ENCODE measurements around the gene CEMIP.

The CEMIP gene

DNA sequence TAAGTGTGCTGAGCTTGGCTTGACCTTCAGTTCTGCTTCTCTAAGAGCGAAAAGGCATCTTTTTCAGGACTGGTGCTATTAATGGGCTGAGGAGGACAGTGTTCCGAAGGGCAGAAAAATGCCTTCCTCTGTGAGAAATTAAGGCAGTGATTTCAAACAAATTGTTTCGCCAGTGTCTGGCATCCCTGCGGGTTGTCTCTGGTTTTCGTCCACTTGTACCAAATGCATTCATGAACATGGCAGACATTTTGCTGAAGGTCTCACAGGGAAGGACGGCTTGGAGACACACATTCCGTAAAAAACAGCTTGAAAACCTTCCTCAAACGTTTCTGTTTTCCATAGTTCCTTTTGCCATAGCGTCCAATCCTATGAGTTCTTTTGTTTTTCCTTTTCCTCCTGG, 57.1 kb downstream of the CEMIP start:
- Mint-ChIP-seq H3K4me1 (ENCODE audit: low read depth) (no peaks in the 10 kb centered on the region), H3K27ac (no peak overlapping the region), H3K36me3 (ENCODE audit: low read depth) (no peaks in the 10 kb centered on the region), H3K27me3 (no peaks in the 10 kb centered on the region), H3K9me3 (no peaks in the 10 kb centered on the region), H3K4me3 (no peak overlapping the region)

DNA sequence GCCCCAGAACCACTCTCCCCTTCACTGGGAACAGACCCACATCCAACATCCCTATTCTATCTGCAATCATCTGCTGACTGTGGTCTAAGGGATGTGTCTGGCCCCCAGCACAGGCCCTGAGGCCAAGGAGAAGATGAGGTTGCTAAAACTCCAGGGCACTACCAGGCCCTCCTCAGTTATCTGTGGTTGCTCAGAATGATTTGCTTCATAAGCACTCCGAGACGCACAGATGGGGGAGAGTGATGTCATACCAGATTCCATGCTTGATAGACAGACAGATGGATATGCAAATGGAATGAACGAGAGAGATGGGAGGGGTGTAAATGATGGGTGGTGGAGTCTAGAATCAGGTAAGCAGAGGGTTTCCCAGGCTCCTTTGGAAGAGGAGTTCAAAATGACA, 57.8 kb downstream of the CEMIP start:
- no peaks in the 10 kb centered on the region for H3K36me3 Mint-ChIP-seq (ENCODE audit: low read depth)
- H3K4me3 Mint-ChIP-seq, result no peak overlapping the region
- no peaks in the 10 kb centered on the region for H3K9me3 Mint-ChIP-seq
- no peak overlapping the region for H3K27ac Mint-ChIP-seq
- no peaks in the 10 kb centered on the region for H3K4me1 Mint-ChIP-seq (ENCODE audit: low read depth)
- no peaks in the 10 kb centered on the region for H3K27me3 Mint-ChIP-seq

GRCh38 chr15:80838012-80838411, 58.8 kb downstream of the CEMIP start:
- Mint-ChIP-seq H3K27ac (no peak overlapping the region), H3K9me3 (no peaks in the 10 kb centered on the region), H3K4me3 (no peak overlapping the region), H3K36me3 (ENCODE audit: low read depth) (no peaks in the 10 kb centered on the region), H3K27me3 (no peaks in the 10 kb centered on the region), H3K4me1 (ENCODE audit: low read depth) (no peaks in the 10 kb centered on the region)

DNA sequence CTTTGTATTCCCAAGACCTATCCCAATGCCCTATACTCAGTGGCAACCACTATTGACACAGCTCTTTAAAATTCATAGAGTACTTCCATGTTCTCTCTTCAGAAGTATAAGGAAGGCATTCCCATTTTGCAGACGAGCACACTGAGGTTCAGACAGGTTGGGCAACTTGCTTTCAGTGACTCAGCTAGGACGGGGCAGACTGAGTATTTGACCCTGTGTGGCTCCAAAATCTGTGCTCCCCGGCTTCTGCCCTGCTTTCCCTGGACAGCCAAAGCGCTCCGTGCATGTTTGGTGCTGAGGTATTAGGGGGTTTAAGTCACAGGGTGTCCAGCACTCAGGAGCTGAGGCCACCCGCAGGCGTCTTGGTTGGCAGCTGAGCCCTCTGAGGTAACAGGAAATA, 59.5 kb downstream of the CEMIP start:
- no peaks in the 10 kb centered on the region for H3K27me3 Mint-ChIP-seq
- no peaks in the 10 kb centered on the region for H3K36me3 Mint-ChIP-seq (ENCODE audit: low read depth)
- no peak overlapping the region for H3K4me3 Mint-ChIP-seq
- H3K27ac Mint-ChIP-seq, result no peak overlapping the region
- no peaks in the 10 kb centered on the region for H3K4me1 Mint-ChIP-seq (ENCODE audit: low read depth)
- H3K9me3 Mint-ChIP-seq, result no peaks in the 10 kb centered on the region

DNA sequence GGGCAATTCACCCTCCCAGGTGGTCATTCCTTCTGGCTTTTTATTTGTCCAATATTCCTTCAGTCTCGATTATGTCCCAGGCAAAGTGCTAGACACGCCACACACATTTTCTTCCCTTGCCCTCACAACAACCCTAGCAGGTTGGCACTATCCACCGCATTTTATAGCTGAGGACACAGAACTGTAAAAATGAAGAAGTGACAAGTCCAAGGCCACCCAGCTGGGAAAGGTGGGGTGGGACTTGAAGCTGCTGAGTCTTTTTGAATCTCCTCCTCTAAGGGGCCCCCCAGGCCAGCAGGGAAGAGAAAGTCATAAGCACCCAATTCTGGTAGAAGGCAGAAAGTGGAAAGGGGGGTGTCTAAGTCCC, 60.6 kb downstream of the CEMIP start:
- no peaks in the 10 kb centered on the region for H3K27me3 Mint-ChIP-seq

DNA sequence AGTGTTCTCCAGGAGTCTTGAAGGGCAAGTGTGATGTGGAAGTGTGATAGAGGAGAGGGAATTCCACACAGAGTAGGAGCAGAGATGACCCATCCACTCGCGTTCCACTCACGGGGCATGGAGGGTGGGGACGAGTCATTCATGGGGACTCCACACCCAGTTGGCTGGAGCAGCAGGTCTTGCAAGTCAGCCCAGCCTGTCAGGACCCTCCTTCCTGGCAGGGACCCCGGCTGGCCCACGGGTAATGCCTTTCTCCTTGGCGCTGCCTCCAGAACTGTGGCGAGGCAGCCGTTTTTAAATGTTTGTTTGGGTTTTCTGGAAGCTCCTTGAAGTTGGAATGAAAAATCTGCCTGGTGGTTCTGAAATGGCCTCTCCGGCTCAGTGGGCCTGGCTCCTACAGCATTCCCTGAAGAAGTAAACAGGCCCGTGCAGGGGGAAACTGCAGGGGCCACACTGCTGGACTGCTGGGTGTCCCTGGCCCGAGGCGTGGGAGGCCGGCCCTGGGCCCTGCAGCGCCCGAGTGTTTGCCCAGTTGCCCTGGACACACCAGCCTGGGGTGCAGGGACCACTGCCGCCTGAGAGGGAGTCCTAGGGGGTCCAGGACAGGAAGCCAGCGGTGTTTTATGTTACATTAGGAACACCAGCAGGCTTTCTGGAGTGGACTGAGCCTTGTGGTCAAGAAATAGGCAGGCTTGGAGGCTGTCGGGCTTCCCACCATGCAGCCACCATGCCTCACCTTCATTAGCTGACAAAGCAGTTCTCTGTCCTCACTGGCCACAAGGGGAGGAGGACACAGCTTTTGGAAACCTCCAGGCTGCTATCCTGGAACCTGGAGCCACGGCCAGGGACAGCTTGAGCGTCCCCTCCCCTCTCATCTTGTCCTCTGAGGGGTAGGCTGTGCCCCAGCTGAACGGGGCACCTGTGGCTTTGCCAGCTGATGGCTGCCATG, 61.3 kb downstream of the CEMIP start:
- H3K27ac Mint-ChIP-seq, result no peak overlapping the region
- H3K9me3 Mint-ChIP-seq, result no peaks in the 10 kb centered on the region
- no peaks in the 10 kb centered on the region for H3K4me1 Mint-ChIP-seq (ENCODE audit: low read depth)
- H3K4me3 Mint-ChIP-seq, result no peak overlapping the region
- no peaks in the 10 kb centered on the region for H3K27me3 Mint-ChIP-seq
- no peaks in the 10 kb centered on the region for H3K36me3 Mint-ChIP-seq (ENCODE audit: low read depth)

More for the DNA sequence above, 60.6 kb downstream of the CEMIP start:
- H3K27ac Mint-ChIP-seq, result no peak overlapping the region
- no peak overlapping the region for H3K4me3 Mint-ChIP-seq
- H3K36me3 Mint-ChIP-seq (ENCODE audit: low read depth), result no peaks in the 10 kb centered on the region
- no peaks in the 10 kb centered on the region for H3K9me3 Mint-ChIP-seq
- H3K4me1 Mint-ChIP-seq (ENCODE audit: low read depth), result no peaks in the 10 kb centered on the region

DNA sequence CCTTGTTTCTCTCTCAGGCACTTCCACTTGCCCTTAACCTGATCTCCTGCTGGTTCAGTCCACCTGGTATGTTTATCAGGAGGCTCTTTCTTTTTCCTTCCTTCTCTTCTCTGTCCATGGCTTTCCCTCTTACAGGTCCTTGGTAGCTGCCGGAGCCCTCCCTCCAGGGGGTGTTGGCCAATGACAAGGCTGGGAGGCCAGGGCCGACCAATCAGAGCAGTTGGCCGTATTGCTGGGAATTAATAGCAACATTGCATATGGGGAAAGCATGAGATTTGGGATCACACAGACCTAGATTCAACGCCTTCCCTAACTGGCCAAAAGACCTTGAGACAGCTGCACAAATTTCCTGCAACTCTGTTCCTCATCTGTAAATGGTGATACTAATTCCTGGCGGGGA, 62.4 kb downstream of the CEMIP start:
- Mint-ChIP-seq H3K9me3 (no peaks in the 10 kb centered on the region), H3K27ac (no peak overlapping the region), H3K36me3 (ENCODE audit: low read depth) (no peaks in the 10 kb centered on the region), H3K4me1 (ENCODE audit: low read depth) (no peaks in the 10 kb centered on the region), H3K27me3 (no peaks in the 10 kb centered on the region), H3K4me3 (no peak overlapping the region)

GRCh38 chr15:80844011-80844732, 65.0 kb downstream of the CEMIP start:
- H3K36me3 Mint-ChIP-seq (ENCODE audit: low read depth), result no peaks in the 10 kb centered on the region
- H3K4me3 Mint-ChIP-seq, result no peak overlapping the region
- no peaks in the 10 kb centered on the region for H3K4me1 Mint-ChIP-seq (ENCODE audit: low read depth)
- H3K9me3 Mint-ChIP-seq, result no peaks in the 10 kb centered on the region
- no peak overlapping the region for H3K27ac Mint-ChIP-seq
- no peaks in the 10 kb centered on the region for H3K27me3 Mint-ChIP-seq

- no peaks in the 10 kb centered on the region for H3K4me1 Mint-ChIP-seq (ENCODE audit: low read depth)
- no peak overlapping the region for H3K4me3 Mint-ChIP-seq
- H3K27ac Mint-ChIP-seq, result no peak overlapping the region
- peaks cover 7% of the 10 kb centered on the region for H3K27me3 Mint-ChIP-seq
- no peaks in the 10 kb centered on the region for H3K36me3 Mint-ChIP-seq (ENCODE audit: low read depth)
- no peaks in the 10 kb centered on the region for H3K9me3 Mint-ChIP-seq
Measured at GRCh38 chr15:80846031-80846815, 67.1 kb downstream of the CEMIP start.

GRCh38 chr15:80849308-80849707, 70.1 kb downstream of the CEMIP start:
- Mint-ChIP-seq H3K27me3 (peaks cover 7% of the 10 kb centered on the region), H3K4me3 (no peak overlapping the region), H3K9me3 (no peaks in the 10 kb centered on the region), H3K4me1 (ENCODE audit: low read depth) (no peaks in the 10 kb centered on the region), H3K36me3 (ENCODE audit: low read depth) (no peaks in the 10 kb centered on the region), H3K27ac (no peak overlapping the region)

GRCh38 chr15:80850941-80851451, 71.8 kb downstream of the CEMIP start:
- H3K27me3 Mint-ChIP-seq, result peaks cover 7% of the 10 kb centered on the region
- H3K4me3 Mint-ChIP-seq, result no peak overlapping the region
- peaks cover under 1% of the 10 kb centered on the region for H3K4me1 Mint-ChIP-seq (ENCODE audit: low read depth)
- H3K27ac Mint-ChIP-seq, result no peak overlapping the region
- H3K36me3 Mint-ChIP-seq (ENCODE audit: low read depth), result no peaks in the 10 kb centered on the region
- H3K9me3 Mint-ChIP-seq, result no peaks in the 10 kb centered on the region

- Mint-ChIP-seq H3K27ac (no peak overlapping the region), H3K36me3 (ENCODE audit: low read depth) (no peaks in the 10 kb centered on the region), H3K9me3 (no peaks in the 10 kb centered on the region), H3K4me1 (ENCODE audit: low read depth) (peaks cover 14% of the 10 kb centered on the region), H3K4me3 (no peak overlapping the region), H3K27me3 (peaks cover 7% of the 10 kb centered on the region)
Measured at GRCh38 chr15:80852676-80853075, 73.5 kb downstream of the CEMIP start.

DNA sequence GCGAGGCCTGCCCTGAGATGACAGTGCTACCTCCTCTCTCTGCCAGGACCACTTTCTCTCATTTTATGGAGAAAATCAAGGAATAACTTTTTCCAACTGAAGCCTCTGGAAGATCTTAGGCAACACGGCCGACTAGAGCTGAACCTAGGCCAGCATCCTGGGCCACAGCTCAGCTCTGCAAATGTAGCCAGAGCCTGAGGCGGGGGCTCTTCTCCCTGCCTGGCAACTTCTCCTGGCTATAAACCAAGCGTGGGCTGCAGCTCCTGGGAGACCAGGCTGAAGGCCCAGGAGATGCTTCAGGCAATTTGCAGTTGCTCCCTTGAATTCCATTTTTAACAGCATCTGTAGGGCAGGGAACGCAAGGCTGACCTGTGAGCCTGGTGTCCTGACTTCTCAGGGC, 74.9 kb downstream of the CEMIP start:
- no peak overlapping the region for H3K4me3 Mint-ChIP-seq
- H3K4me1 Mint-ChIP-seq (ENCODE audit: low read depth), result peaks cover 14% of the 10 kb centered on the region
- peaks cover 7% of the 10 kb centered on the region for H3K27me3 Mint-ChIP-seq
- H3K9me3 Mint-ChIP-seq, result no peaks in the 10 kb centered on the region
- H3K27ac Mint-ChIP-seq, result no peak overlapping the region
- no peaks in the 10 kb centered on the region for H3K36me3 Mint-ChIP-seq (ENCODE audit: low read depth)

DNA sequence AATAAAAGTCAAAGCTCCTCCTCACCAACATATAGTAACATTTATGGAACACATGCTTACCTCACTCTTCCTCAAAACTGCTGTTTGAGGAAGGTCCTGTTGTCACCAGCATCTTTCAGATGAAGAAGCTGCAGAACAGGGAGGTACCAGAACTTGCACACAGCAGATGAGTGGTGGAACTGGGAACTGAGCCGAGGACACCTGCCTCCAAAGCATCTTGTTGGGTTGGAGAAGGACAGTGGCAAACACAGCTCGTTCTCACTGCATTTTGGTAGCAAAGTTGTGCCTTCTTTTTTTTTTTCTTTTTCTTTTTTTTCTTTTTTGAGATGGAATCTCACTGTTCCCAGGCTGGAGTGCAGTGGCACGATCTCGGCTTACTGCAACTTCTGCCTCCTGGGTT, 76.0 kb downstream of the CEMIP start:
- Mint-ChIP-seq H3K27me3 (no peaks in the 10 kb centered on the region), H3K4me1 (ENCODE audit: low read depth) (peaks cover 14% of the 10 kb centered on the region), H3K9me3 (no peaks in the 10 kb centered on the region), H3K27ac (no peak overlapping the region), H3K4me3 (no peak overlapping the region), H3K36me3 (ENCODE audit: low read depth) (no peaks in the 10 kb centered on the region)

- Mint-ChIP-seq H3K27me3 (peaks cover 4% of the 10 kb centered on the region), H3K36me3 (ENCODE audit: low read depth) (no peaks in the 10 kb centered on the region), H3K4me3 (no peak overlapping the region), H3K9me3 (no peaks in the 10 kb centered on the region), H3K27ac (no peak overlapping the region), H3K4me1 (ENCODE audit: low read depth) (peaks cover 14% of the 10 kb centered on the region)
Measured at GRCh38 chr15:80856400-80856799, 77.2 kb downstream of the CEMIP start.

All from stimulated activated naive CD8-positive, alpha-beta T cell treated with anti-CD3 and anti-CD28 coated beads, Interleukin-15, Interleukin-2, amounts not matched to agents 100 ng/mL and 50 ng/mL, for 24 hours (primary cell).